Caki2 (cell line): ENCODE measurements around the gene RCAN3. TPM values are rescaled to one million over a fixed set of nuclear protein-coding genes. Genes with fewer than 3 reads are reported as not detected.
"Not testable (repeated sequence)": the region's sequence is repeated elsewhere in the genome, so short reads cannot be mapped to it uniquely, and the experiment has no call there.

Source experiments
- DNase-seq: peaks from one replicate; pipeline ENCODE4 v3.0.0-alpha.2; 2015; ENCODE audit warnings: low read depth
- in situ Hi-C: cut with HindIII; loops from 2 replicates; pipeline ENCODE4 v1.10.0; 2016; ENCODE audit warnings: low sequenced_read_pairs, low pct_unique_long_range_greater_than_20kb, mixed read lengths
- total RNA-seq: library from RNA; depleted of rRNA; stranded (reverse); fragments of >200 nt; shearing (Covaris generic); gene quantifications from 2 replicates; pipeline ENCODE4 v1.2.3, GENCODE V29; 2014; ENCODE audit warnings: low replicate concordance

Gene RCAN3
- total RNA-seq, 1 experiment from 2014 or later = 4.0 TPM

- peak; percentile 83 for DNase-seq
Measured at GRCh38 chr1:24536391-24536840, 33.8 kb downstream of the RCAN3 start.

GRCh38 chr1:24540051-24540905, 37.6 kb downstream of the RCAN3 start:
- DNase-seq = peak; percentile 37
- in situ Hi-C loops = no loop called here

More at GRCh38 chr1:24536391-24536840, 33.8 kb downstream of the RCAN3 start:
- in situ Hi-C loops = no loop called here

- peak; percentile 72 for DNase-seq
- in situ Hi-C loops = no loop called here
Measured at GRCh38 chr1:24540906-24541710, 38.5 kb downstream of the RCAN3 start.

GRCh38 chr1:24541711-24542346, 39.2 kb downstream of the RCAN3 start:
- no peak for DNase-seq
- in situ Hi-C loops = no loop called here

- in situ Hi-C loops = no loop called here
- DNase-seq = no peak
Measured at GRCh38 chr1:24544239-24544638, 41.6 kb downstream of the RCAN3 start.

GRCh38 chr1:24545662-24546061, 43.0 kb downstream of the RCAN3 start:
- DNase-seq = no peak
- in situ Hi-C loops = no loop called here

GRCh38 chr1:24547195-24547594, 44.6 kb downstream of the RCAN3 start:
- DNase-seq = no peak
- in situ Hi-C loops = no loop called here

GRCh38 chr1:24548070-24548469, 45.4 kb downstream of the RCAN3 start:
- in situ Hi-C loops = no loop called here
- DNase-seq = no peak

- in situ Hi-C loops = not testable (repeated sequence)
Measured at GRCh38 chr1:24549210-24549609, 46.6 kb downstream of the RCAN3 start.

GRCh38 chr1:24551290-24551959, 48.8 kb downstream of the RCAN3 start:
- in situ Hi-C loops = no loop called here
- DNase-seq = no peak

More at GRCh38 chr1:24549210-24549609, 46.6 kb downstream of the RCAN3 start:
- DNase-seq = not testable (repeated sequence)

GRCh38 chr1:24551960-24552571, 49.4 kb downstream of the RCAN3 start:
- in situ Hi-C loops = no loop called here
- DNase-seq = no peak

GRCh38 chr1:24553931-24554330, 51.3 kb downstream of the RCAN3 start:
- no peak for DNase-seq
- in situ Hi-C loops = no loop called here

- DNase-seq = no peak
- in situ Hi-C loops = no loop called here
Measured at GRCh38 chr1:24554714-24555113, 52.1 kb downstream of the RCAN3 start.

- in situ Hi-C loops = no loop called here
- no peak for DNase-seq
Measured at GRCh38 chr1:24555591-24556413, 53.2 kb downstream of the RCAN3 start, which contains the start of gene NCMAP. Gene NCMAP (plus strand): TSS chr1:24556087. CDS start chr1:24595431, 39,344 bp downstream.

GRCh38 chr1:24556414-24556795, 53.8 kb downstream of the RCAN3 start:
- in situ Hi-C loops = no loop called here
- DNase-seq = no peak

GRCh38 chr1:24557220-24557619, 54.6 kb downstream of the RCAN3 start:
- in situ Hi-C loops = no loop called here
- DNase-seq = no peak

GRCh38 chr1:24557711-24558131, 55.1 kb downstream of the RCAN3 start:
- no peak for DNase-seq
- in situ Hi-C loops = no loop called here
